Right lobe of liver (tissue), 6 donors: ENCODE measurements around the gene CACNG4. TPM values are rescaled to one million over a fixed set of nuclear protein-coding genes. Genes with fewer than 3 reads are reported as not detected.

ENCODE experiments used
- ATAC-seq, 4 donors: fragments of 200-7000 bp; cut with Tn5 transposase; one replicate each; pipeline ENCODE4 v1.9.1; 2020; ENCODE audit warnings: mild to moderate bottlenecking in 4 of 4, moderate library complexity in 4 of 4
- DNase-seq, 3 donors: peaks; one replicate each; pipeline ENCODE4 v3.0.0-alpha.2; 2020
- H3K27ac ChIP-seq, 3 donors: fragments of 200-600 bp; one replicate each; pipeline ENCODE4 v1.8.0; 2022
- H3K27me3 ChIP-seq, 2 donors: fragments of 200-600 bp; one replicate each; pipeline ENCODE4 v1.8.0; 2022
- H3K36me3 ChIP-seq, 4 donors: fragments of 200-600 bp; sonication (generic) in 1 of 4; one replicate each; pipeline versions ENCODE4 v1.5.1 to v1.8.0; 2017 to 2022; ENCODE audit warnings: control low read depth in 1 of 4
- H3K4me1 ChIP-seq, 4 donors: fragments of 200-600 bp; sonication (generic) in 1 of 4; one replicate each; pipeline versions ENCODE4 v1.5.1 to v1.8.0; 2017 to 2022; ENCODE audit warnings: control low read depth in 1 of 4
- H3K4me3 ChIP-seq, 3 donors: fragments of 200-600 bp; one replicate each; pipeline ENCODE4 v1.8.0; 2022
- H3K9me3 ChIP-seq, 4 donors: fragments of 200-600 bp; sonication (generic) in 1 of 4; one replicate each; pipeline versions ENCODE4 v1.5.1 to v1.8.0; 2017 to 2022; ENCODE audit warnings: control low read depth in 1 of 4
- POLR2A ChIP-seq: fragments of 450-650 bp; IDR thresholded peaks from one replicate; pipeline ENCODE4 v1.6.1; 2017; ENCODE audit warnings: antibody characterized with exemption, mild to moderate bottlenecking
- WGBS: methylation state at CpG from one replicate; pipeline ENCODE4 v1.1.6; 2018; ENCODE audit warnings: low coverage, low lambda C conversion rate; ENCODE audit not compliant: insufficient coverage; ENCODE audit errors: missing lambda C conversion rate; 5-methylcytosine and 5-hydroxymethylcytosine counted together
- intact Hi-C, 2 donors: fragments of 100-400 bp; cut with DNase I; formaldehyde crosslinking; loops; one replicate each; pipeline versions ENCODE4 v1.11.2 to v1.14.1; 2022
- long read RNA-seq: library from polyadenylated mRNA; unstranded; transcript quantifications from one replicate; pipeline ENCODE4 v2.0.0, GENCODE V29; 2019
- total RNA-seq, 6 experiments: library from RNA; depleted of rRNA in 2 of 6; stranded (reverse); fragments of >200 nt in 2 of 6; fragmentation: NEBNext Ultra II Directional in 3 of 6; extraction: Animal tissue kit (Norgen Biotek cat#: 25700) in 3 of 6; gene quantifications; one replicate each; pipeline versions ENCODE4 v1.1.0 to v1.2.4, GENCODE V29; 2016 to 2023
- TF ChIP-seq, protein P1 (sequence below), 4 donors: fragments of 200-600 bp in 3 of 4; fragments of 450-650 bp in 1 of 4; IDR thresholded peaks; one replicate each; pipeline versions ENCODE4 v1.5.1 to v1.8.0; 2016 to 2022; ENCODE audit warnings: antibody characterized with exemption in 4 of 4, mild to moderate bottlenecking in 2 of 4
- donor health status: DM: no; HTN: yes; CAD: no.
- donor health status: DM: no; HTN: no; CAD: no.
- donor health status: DM: no; HTN: no; CAD: no.
- donor health status: DM: no; HTN: yes; CAD: no.
- donor health status: DM: no; HTN: yes; CAD: no.

The CACNG4 gene
- not detected for total RNA-seq
- long read RNA-seq: 0 reads

DNA sequence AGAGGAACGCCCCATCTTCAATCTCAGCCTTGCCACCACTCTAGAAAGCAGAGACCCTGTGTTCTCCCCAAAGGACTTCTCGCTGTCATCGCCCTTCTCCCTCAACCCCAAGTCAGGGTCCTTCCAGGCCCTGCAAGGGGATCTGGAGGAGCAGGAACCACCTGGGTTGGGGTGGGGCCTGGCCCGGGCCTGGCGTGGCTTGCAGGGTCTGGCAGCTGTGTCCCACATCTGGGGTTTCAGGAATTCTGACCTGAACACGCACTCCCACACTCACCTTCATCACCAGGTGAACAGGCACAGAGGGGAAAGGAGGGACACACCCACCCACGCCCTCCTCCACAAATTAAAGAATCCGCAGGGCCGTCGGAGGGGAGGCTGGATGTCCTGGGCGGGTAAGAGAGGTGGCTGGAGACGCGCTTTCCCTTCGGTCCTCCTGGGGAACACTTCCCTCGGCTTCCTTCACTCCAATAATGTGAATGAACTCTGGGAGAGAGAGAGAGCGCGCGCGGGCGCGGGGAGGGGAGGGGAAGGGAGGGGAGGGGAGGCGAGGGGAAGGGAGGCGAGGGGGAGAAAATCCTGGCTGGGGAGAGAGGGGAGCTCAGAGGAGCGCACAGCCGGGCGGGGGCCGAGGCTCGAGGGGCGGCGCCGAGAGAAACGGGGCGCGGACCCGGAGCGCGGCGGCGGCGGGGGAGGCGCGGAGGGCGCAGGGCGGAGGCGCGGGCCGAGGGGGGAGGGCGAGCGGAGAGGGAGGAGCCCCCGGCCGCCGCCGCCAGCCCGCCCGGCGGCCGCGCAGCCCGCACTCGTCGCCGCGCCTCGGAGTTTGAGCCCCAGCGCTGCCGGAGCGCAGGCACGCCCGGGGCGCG lies at the start of gene CACNG4:
TSS of gene CACNG4 (plus strand) at position 799 of the 863 bp plus-strand sequence. CDS start 205 bp downstream, outside the sequence.
- H3K9me3 ChIP-seq: no peaks in the 10 kb centered on the region
- WGBS: 4% methylated on average over 17 of the region's 71 CpGs
- ATAC-seq: no peak
- peaks cover 0 to 7% of the 10 kb centered on the region in 2 donors for H3K27me3 ChIP-seq
- no peak for TF ChIP-seq POLR2A
- TF ChIP-seq, protein P1, sequence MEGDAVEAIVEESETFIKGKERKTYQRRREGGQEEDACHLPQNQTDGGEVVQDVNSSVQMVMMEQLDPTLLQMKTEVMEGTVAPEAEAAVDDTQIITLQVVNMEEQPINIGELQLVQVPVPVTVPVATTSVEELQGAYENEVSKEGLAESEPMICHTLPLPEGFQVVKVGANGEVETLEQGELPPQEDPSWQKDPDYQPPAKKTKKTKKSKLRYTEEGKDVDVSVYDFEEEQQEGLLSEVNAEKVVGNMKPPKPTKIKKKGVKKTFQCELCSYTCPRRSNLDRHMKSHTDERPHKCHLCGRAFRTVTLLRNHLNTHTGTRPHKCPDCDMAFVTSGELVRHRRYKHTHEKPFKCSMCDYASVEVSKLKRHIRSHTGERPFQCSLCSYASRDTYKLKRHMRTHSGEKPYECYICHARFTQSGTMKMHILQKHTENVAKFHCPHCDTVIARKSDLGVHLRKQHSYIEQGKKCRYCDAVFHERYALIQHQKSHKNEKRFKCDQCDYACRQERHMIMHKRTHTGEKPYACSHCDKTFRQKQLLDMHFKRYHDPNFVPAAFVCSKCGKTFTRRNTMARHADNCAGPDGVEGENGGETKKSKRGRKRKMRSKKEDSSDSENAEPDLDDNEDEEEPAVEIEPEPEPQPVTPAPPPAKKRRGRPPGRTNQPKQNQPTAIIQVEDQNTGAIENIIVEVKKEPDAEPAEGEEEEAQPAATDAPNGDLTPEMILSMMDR (IDR thresholded peaks at IDR 0.05): no peak
- peak within 1 kb of the TSS in 2 of 3 donors; percentile 16 to 42 for H3K4me3 ChIP-seq
- H3K36me3 ChIP-seq: no peaks in the 10 kb centered on the region
- no peak within 1 kb of the TSS for H3K27ac ChIP-seq
- DNase-seq: no peak
- intact Hi-C loops: no loop called here
- peaks cover 0 to 12% (median 0%) of the 10 kb centered on the region in 4 donors for H3K4me1 ChIP-seq

DNA sequence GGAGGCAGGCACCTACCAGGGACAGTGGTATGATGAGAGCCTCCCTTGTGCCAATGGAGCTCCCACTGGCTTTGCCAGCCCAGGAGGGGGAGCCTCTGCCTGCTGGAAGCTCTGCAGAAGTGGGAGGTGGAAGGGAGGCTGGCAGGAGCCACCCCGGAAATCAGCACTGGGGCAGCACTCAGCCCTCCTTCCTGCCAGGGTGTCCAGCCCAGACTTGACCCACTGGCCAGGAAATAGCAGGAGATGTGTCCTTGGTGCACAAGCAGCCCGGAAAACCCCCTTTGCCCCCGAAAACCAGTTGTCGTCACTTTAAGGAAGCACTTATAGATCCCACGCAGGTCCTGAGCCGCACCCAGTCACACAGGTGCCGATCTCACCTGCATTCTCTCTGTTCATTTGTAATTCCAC lies 49.3 kb upstream of the CACNG4 start:
- no peak overlapping the region for H3K4me3 ChIP-seq
- H3K9me3 ChIP-seq: no peaks in the 10 kb centered on the region
- 26% methylated on average over 2 of the region's 7 CpGs for WGBS
- no peaks in the 10 kb centered on the region for H3K4me1 ChIP-seq
- no peak for TF ChIP-seq POLR2A
- TF ChIP-seq, protein P1 (IDR thresholded peaks at IDR 0.05): peak in 2 of 4 donors; percentile 13 to 14
- intact Hi-C loops: no loop called here
- no peaks in the 10 kb centered on the region for H3K27me3 ChIP-seq
- H3K27ac ChIP-seq: no peak overlapping the region
- ATAC-seq (peak; percentile 28 to 64 (median 49)), DNase-seq (peak in 1 of 3 donors; percentile 28)
- H3K36me3 ChIP-seq: no peaks in the 10 kb centered on the region

DNA sequence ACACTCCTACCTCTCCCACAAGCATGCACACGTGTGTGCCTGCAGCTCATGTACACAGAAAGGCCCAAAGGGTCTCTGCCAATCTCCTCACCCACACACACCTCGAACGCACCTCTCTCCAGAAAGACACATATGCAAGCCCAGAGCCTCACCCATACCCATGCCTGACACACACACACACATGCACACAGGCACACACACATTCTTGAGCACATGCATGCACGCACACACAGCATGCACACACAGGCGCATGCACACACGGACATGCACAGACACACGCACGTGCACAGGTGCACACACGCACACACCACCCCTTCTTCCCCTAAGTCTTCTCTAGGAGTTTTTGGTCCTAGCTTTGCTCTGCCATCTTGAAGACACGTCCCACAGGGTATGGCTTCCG lies 48.7 kb upstream of the CACNG4 start:
- Histone ChIP-seq H3K4me1 (no peaks in the 10 kb centered on the region), H3K9me3 (no peaks in the 10 kb centered on the region), H3K27me3 (no peaks in the 10 kb centered on the region), H3K27ac (no peak overlapping the region), H3K36me3 (no peaks in the 10 kb centered on the region), H3K4me3 (no peak overlapping the region)
- intact Hi-C loops: no loop called here
- DNase-seq: no peak
- TF ChIP-seq POLR2A: no peak
- ATAC-seq: no peak
- 81% methylated on average over 10 of the region's 11 CpGs for WGBS

DNA sequence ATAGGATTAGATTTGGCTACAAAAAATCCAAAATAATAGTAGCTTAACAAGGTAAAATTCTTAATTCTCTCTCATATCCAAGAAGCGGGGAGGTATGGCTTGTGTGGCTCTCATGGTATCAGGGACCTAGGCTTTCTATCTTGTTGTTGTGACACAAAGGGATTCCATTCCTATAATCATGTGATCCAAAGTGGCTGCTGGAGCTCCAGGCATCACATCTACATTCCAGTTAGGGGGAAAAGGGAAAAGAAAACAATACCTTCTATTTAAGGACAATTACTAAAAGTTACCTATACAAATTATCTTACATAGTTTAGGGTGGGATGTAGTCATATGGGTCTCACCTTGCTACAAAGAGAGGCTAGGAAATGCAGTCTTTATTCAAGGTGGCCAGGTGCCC lies 47.6 kb upstream of the CACNG4 start:
- Histone ChIP-seq H3K27ac (no peak overlapping the region), H3K36me3 (no peaks in the 10 kb centered on the region), H3K9me3 (no peaks in the 10 kb centered on the region), H3K27me3 (no peaks in the 10 kb centered on the region), H3K4me1 (no peaks in the 10 kb centered on the region), H3K4me3 (no peak overlapping the region)
- TF ChIP-seq, protein P1 (IDR thresholded peaks at IDR 0.05): no peak
- TF ChIP-seq POLR2A: no peak
- ATAC-seq (no peak), DNase-seq (no peak)
- WGBS: 90% methylated on average over 1 of the region's 1 CpG
- intact Hi-C loops: no loop called here

DNA sequence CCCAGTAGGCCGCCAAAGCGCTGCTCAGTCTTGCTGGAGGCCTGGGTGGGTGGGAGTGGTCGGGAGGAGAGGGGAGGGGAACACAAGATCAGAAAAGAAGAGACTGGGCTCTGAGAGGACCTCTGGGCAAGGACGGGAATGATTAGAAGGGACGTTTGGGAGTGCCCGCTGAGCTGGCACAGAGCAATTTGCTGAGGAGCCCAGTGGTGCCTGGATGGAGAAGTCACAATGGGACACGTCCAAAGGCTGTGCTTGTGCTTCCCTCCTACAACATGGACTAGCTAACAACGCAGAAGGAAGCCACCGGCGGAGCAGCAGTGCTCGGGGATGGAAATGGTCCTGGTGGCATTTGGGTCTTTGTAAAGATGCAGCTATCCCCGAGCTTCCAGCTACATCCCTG lies 45.6 kb upstream of the CACNG4 start:
- Histone ChIP-seq H3K4me3 (no peak overlapping the region), H3K4me1 (no peaks in the 10 kb centered on the region), H3K36me3 (no peaks in the 10 kb centered on the region), H3K27ac (no peak overlapping the region), H3K9me3 (no peaks in the 10 kb centered on the region), H3K27me3 (no peaks in the 10 kb centered on the region)
- DNase-seq (no peak), ATAC-seq (no peak)
- intact Hi-C loops: no loop called here
- WGBS: 84% methylated on average over 7 of the region's 12 CpGs
- TF ChIP-seq, protein P1 (IDR thresholded peaks at IDR 0.05): no peak
- no peak for TF ChIP-seq POLR2A
